Gastrocnemius medialis (tissue), 4 donors: ENCODE data around the gene CIB4.

Experiments
- CTCF ChIP-seq, 5 experiments: fragments of 450-650 bp in 3 of 5; fragments of 200-600 bp in 2 of 5; sonication (generic) in 2 of 5; IDR thresholded peaks in 4 of 5; conservative IDR thresholded peaks in 1 of 5; 1 replicate in 4 of 5; 2 replicates in 1 of 5; pipeline ENCODE4 v1.5.1; 2016 to 2019; ENCODE audit warnings: antibody characterized with exemption in 5 of 5, mild to moderate bottlenecking in 3 of 5, moderate library complexity in 3 of 5
- POLR2A ChIP-seq, 2 donors: fragments of 450-650 bp; IDR thresholded peaks; one replicate each; pipeline ENCODE4 v1.6.1; 2017; ENCODE audit warnings: antibody characterized with exemption in 2 of 2, mild to moderate bottlenecking in 2 of 2, moderate library complexity in 2 of 2

GRCh38 chr2:26647981-26648380 lies 6.8 kb upstream of the CIB4 start:
- no peak for TF ChIP-seq POLR2A (IDR thresholded peaks at IDR 0.05)
- no peak for TF ChIP-seq CTCF (IDR thresholded peaks at IDR 0.05 in 4 of 5, conservative IDR thresholded peaks at IDR 0.05 in 1 of 5)
